ENCODE measurements around the gene CHD3.

The CHD3 gene

GRCh38 chr17:7910711-7911110, 22.1 kb downstream of the CHD3 start:
- H3K4me3 Mint-ChIP-seq = no peak overlapping the region
- peaks cover 26% of the 10 kb centered on the region for H3K4me1 Mint-ChIP-seq
- TF ChIP-seq CTCF (IDR thresholded peaks at IDR 0.05) = no peak
- no peak overlapping the region for H3K27ac Mint-ChIP-seq
- DNase-seq = no peak
- H3K27me3 Mint-ChIP-seq (ENCODE audit: low read depth, poor library complexity) = peaks cover 6% of the 10 kb centered on the region
- no peaks in the 10 kb centered on the region for H3K9me3 Mint-ChIP-seq
- H3K36me3 Mint-ChIP-seq (ENCODE audit: low read depth) = peaks cover 30% of the 10 kb centered on the region

GRCh38 chr17:7911116-7911515, 22.5 kb downstream of the CHD3 start:
- no peak overlapping the region for H3K4me3 Mint-ChIP-seq
- DNase-seq = no peak
- H3K36me3 Mint-ChIP-seq (ENCODE audit: low read depth) = peaks cover 30% of the 10 kb centered on the region
- TF ChIP-seq CTCF (IDR thresholded peaks at IDR 0.05) = no peak
- H3K4me1 Mint-ChIP-seq = peaks cover 26% of the 10 kb centered on the region
- H3K27ac Mint-ChIP-seq = no peak overlapping the region
- peaks cover 8% of the 10 kb centered on the region for H3K27me3 Mint-ChIP-seq (ENCODE audit: low read depth, poor library complexity)
- no peaks in the 10 kb centered on the region for H3K9me3 Mint-ChIP-seq

GRCh38 chr17:7912927-7913524, 24.4 kb downstream of the CHD3 start:
- H3K36me3 Mint-ChIP-seq (ENCODE audit: low read depth) = peaks cover 27% of the 10 kb centered on the region
- TF ChIP-seq CTCF (IDR thresholded peaks at IDR 0.05) = peak; percentile 69
- H3K4me3 Mint-ChIP-seq = peak overlapping the region; percentile 51
- peaks cover 22% of the 10 kb centered on the region for H3K27me3 Mint-ChIP-seq (ENCODE audit: low read depth, poor library complexity)
- peak; percentile 33 for DNase-seq
- peaks cover 4% of the 10 kb centered on the region for H3K9me3 Mint-ChIP-seq
- H3K4me1 Mint-ChIP-seq = peaks cover 32% of the 10 kb centered on the region
- peak overlapping the region; percentile 29 for H3K27ac Mint-ChIP-seq

GRCh38 chr17:7915179-7915610, 26.6 kb downstream of the CHD3 start:
- peaks cover 32% of the 10 kb centered on the region for H3K4me1 Mint-ChIP-seq
- peak overlapping the region; percentile 69 for H3K27ac Mint-ChIP-seq
- peaks cover 30% of the 10 kb centered on the region for H3K27me3 Mint-ChIP-seq (ENCODE audit: low read depth, poor library complexity)
- no peak for DNase-seq
- peaks cover 18% of the 10 kb centered on the region for H3K36me3 Mint-ChIP-seq (ENCODE audit: low read depth)
- peak overlapping the region; percentile 85 for H3K4me3 Mint-ChIP-seq
- H3K9me3 Mint-ChIP-seq = peaks cover 7% of the 10 kb centered on the region
- no peak for TF ChIP-seq CTCF (IDR thresholded peaks at IDR 0.05)

- Mint-ChIP-seq H3K4me1 (peaks cover 32% of the 10 kb centered on the region), H3K27ac (peak within 1 kb of the TSS; percentile 69), H3K27me3 (ENCODE audit: low read depth, poor library complexity) (peaks cover 34% of the 10 kb centered on the region), H3K4me3 (peak within 1 kb of the TSS; percentile 85), H3K9me3 (peaks cover 7% of the 10 kb centered on the region), H3K36me3 (ENCODE audit: low read depth) (peaks cover 12% of the 10 kb centered on the region)
- DNase-seq = peak; percentile 92
- TF ChIP-seq CTCF (IDR thresholded peaks at IDR 0.05) = no peak
Observed at GRCh38 chr17:7915611-7916384, 27.2 kb downstream of the CHD3 start, which contains the start of gene RNF227. RNF227 (minus strand) TSS chr17:7916289; CDS start chr17:7916195, 94 bp downstream.

Measured in nephron progenitor cell (in vitro differentiated cells).